Endodermal cell (in vitro differentiated cells): ENCODE results near the gene TMOD1. TPM values are rescaled to one million over a fixed set of nuclear protein-coding genes. Genes with fewer than 3 reads are reported as not detected.

ENCODE experiments used
- DNase-seq: peaks from one replicate; pipeline ENCODE4 v3.0.0-alpha.2; 2017
- H3K27ac ChIP-seq: 2 replicates; pipeline ENCODE4 v1.5.1; 2013; ENCODE audit warnings: mild to moderate bottlenecking, low read depth, low read length, moderate library complexity
- H3K27me3 ChIP-seq: 2 replicates; pipeline ENCODE4 v1.6.1; 2013; ENCODE audit warnings: mild to moderate bottlenecking, low read length, moderate library complexity; ENCODE audit not compliant: insufficient read depth, control insufficient read depth, poor library complexity, severe bottlenecking
- H3K36me3 ChIP-seq: 2 replicates; pipeline ENCODE4 v1.7.0; 2013; ENCODE audit warnings: mild to moderate bottlenecking, low read length, moderate library complexity; ENCODE audit not compliant: control insufficient read depth, insufficient read depth
- H3K4me1 ChIP-seq: one replicate; pipeline ENCODE4 v1.7.0; 2013; ENCODE audit warnings: low read length; ENCODE audit not compliant: control insufficient read depth, insufficient read depth
- H3K4me3 ChIP-seq: 2 replicates; pipeline ENCODE4 v1.5.1; 2013; ENCODE audit warnings: mild to moderate bottlenecking, low read length, moderate library complexity
- H3K9ac ChIP-seq: 2 replicates; pipeline ENCODE4 v1.6.1; 2013; ENCODE audit warnings: mild to moderate bottlenecking, low read length, moderate library complexity; ENCODE audit not compliant: poor library complexity, severe bottlenecking; ENCODE audit errors: extremely low read depth
- H3K9me3 ChIP-seq: 2 replicates; pipeline ENCODE4 v1.6.1; 2013; ENCODE audit warnings: mild to moderate bottlenecking, low read length, moderate library complexity; ENCODE audit not compliant: control insufficient read depth
- H3K27ac Mint-ChIP-seq: 2 replicates; pipeline ENCODE4 v1.8.0; 2020; ENCODE audit warnings: mixed read lengths
- H3K27me3 Mint-ChIP-seq: 2 replicates; pipeline ENCODE4 v1.8.0; 2021; ENCODE audit warnings: mild to moderate bottlenecking, mixed read lengths; ENCODE audit not compliant: insufficient read depth
- H3K36me3 Mint-ChIP-seq: 2 replicates; pipeline ENCODE4 v1.8.0; 2020; ENCODE audit warnings: low read depth, mixed read lengths
- H3K4me1 Mint-ChIP-seq: 2 replicates; pipeline ENCODE4 v1.8.0; 2020; ENCODE audit warnings: mixed read lengths
- H3K4me3 Mint-ChIP-seq: 2 replicates; pipeline ENCODE4 v1.8.0; 2020; ENCODE audit warnings: mild to moderate bottlenecking, moderate library complexity, mixed read lengths
- H3K9me3 Mint-ChIP-seq: 2 replicates; pipeline ENCODE4 v1.8.0; 2020; ENCODE audit warnings: mild to moderate bottlenecking, mixed read lengths
- CTCF ChIP-seq: fragments of 200-600 bp; sonication (generic); conservative IDR thresholded peaks from 2 replicates; pipeline ENCODE4 v1.5.0; 2021; ENCODE audit warnings: antibody characterized with exemption, mild to moderate bottlenecking
- WGBS, 2 experiments: methylation state at CpG; one replicate each; pipeline versions ENCODE4 v1.1.5 to v1.1.7; 2013; ENCODE audit warnings: missing lambda C conversion rate in 2 of 2, mixed read lengths in 1 of 2; ENCODE audit not compliant: insufficient coverage in 1 of 2, insufficient read length in 1 of 2; 5-methylcytosine and 5-hydroxymethylcytosine counted together
- total RNA-seq, 2 donors: library from RNA; stranded (reverse); fragmentation: NEBNext Ultra II Directional in 1 of 2; extraction: Animal tissue kit (Norgen Biotek cat#: 25700) in 1 of 2; gene quantifications; 2 replicates in 1 of 2; 3 replicates in 1 of 2; pipeline ENCODE4 v1.2.1, GENCODE V29; 2021

Gene TMOD1
- total RNA-seq, 2 donors from 2014 or later: 3.6 to 7.1 TPM

GRCh38 chr9:97591535-97591934, 90.1 kb downstream of the TMOD1 start:
- no peak overlapping the region for H3K4me3 ChIP-seq
- DNase-seq: no peak
- Mint-ChIP-seq H3K36me3 (peaks cover 18% of the 10 kb centered on the region), H3K27ac (no peak overlapping the region), H3K9me3 (peaks cover 18% of the 10 kb centered on the region), H3K27me3 (no peaks in the 10 kb centered on the region), H3K4me1 (peaks cover 3% of the 10 kb centered on the region), H3K4me3 (no peak overlapping the region)
- H3K4me1 ChIP-seq: no peaks in the 10 kb centered on the region
- WGBS, 2 experiments: 90 to 94% methylated on average over 3 to 6 of the region's 6 CpGs
- no peak overlapping the region for H3K9ac ChIP-seq
- peaks cover 5% of the 10 kb centered on the region for H3K36me3 ChIP-seq
- peaks cover 15% of the 10 kb centered on the region for H3K9me3 ChIP-seq
- no peak for TF ChIP-seq CTCF
- H3K27me3 ChIP-seq: no peaks in the 10 kb centered on the region
- no peak overlapping the region for H3K27ac ChIP-seq

- no peak overlapping the region for H3K4me3 ChIP-seq
- no peak for DNase-seq
- Mint-ChIP-seq H3K4me1 (peaks cover 3% of the 10 kb centered on the region), H3K9me3 (peaks cover 12% of the 10 kb centered on the region), H3K4me3 (no peak overlapping the region), H3K36me3 (peaks cover 13% of the 10 kb centered on the region), H3K27ac (no peak overlapping the region), H3K27me3 (no peaks in the 10 kb centered on the region)
- no peak overlapping the region for H3K9ac ChIP-seq
- 86% methylated on average over 1 of the region's 1 CpG; no CpG with 5 or more reads in 1 of the 2 experiments for WGBS, 2 experiments
- H3K27ac ChIP-seq: no peak overlapping the region
- no peaks in the 10 kb centered on the region for H3K27me3 ChIP-seq
- no peaks in the 10 kb centered on the region for H3K4me1 ChIP-seq
- TF ChIP-seq CTCF: no peak
- peaks cover 1% of the 10 kb centered on the region for H3K36me3 ChIP-seq
- H3K9me3 ChIP-seq: peaks cover 11% of the 10 kb centered on the region
These were observed 90.7 kb downstream of the TMOD1 start for GRCh38 chr9:97592126-97592525.

- H3K36me3 ChIP-seq: no peaks in the 10 kb centered on the region
- Mint-ChIP-seq H3K27me3 (peaks cover 4% of the 10 kb centered on the region), H3K36me3 (peaks cover 2% of the 10 kb centered on the region), H3K9me3 (peaks cover 1% of the 10 kb centered on the region), H3K27ac (no peak overlapping the region), H3K4me3 (no peak overlapping the region), H3K4me1 (peaks cover 10% of the 10 kb centered on the region)
- H3K27ac ChIP-seq: no peak overlapping the region
- DNase-seq: no peak
- no peaks in the 10 kb centered on the region for H3K27me3 ChIP-seq
- H3K4me3 ChIP-seq: no peak overlapping the region
- 90 to 100% methylated on average over 1 to 4 of the region's 4 CpGs for WGBS, 2 experiments
- no peaks in the 10 kb centered on the region for H3K9me3 ChIP-seq
- peaks cover 6% of the 10 kb centered on the region for H3K4me1 ChIP-seq
- no peak for TF ChIP-seq CTCF
- no peak overlapping the region for H3K9ac ChIP-seq
These were observed 92.5 kb downstream of the TMOD1 start for GRCh38 chr9:97593960-97594359.
